GM19193 (cell line): ENCODE measurements around the gene HRH4.

ENCODE experiments used
- POLR2A ChIP-seq: IDR thresholded peaks from 4 replicates; pipeline ENCODE4 v1.6.1; 2011; ENCODE audit not compliant: insufficient read depth, insufficient read length; ENCODE audit errors: extremely low read depth

Gene HRH4, protein sequence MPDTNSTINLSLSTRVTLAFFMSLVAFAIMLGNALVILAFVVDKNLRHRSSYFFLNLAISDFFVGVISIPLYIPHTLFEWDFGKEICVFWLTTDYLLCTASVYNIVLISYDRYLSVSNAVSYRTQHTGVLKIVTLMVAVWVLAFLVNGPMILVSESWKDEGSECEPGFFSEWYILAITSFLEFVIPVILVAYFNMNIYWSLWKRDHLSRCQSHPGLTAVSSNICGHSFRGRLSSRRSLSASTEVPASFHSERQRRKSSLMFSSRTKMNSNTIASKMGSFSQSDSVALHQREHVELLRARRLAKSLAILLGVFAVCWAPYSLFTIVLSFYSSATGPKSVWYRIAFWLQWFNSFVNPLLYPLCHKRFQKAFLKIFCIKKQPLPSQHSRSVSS

DNA sequence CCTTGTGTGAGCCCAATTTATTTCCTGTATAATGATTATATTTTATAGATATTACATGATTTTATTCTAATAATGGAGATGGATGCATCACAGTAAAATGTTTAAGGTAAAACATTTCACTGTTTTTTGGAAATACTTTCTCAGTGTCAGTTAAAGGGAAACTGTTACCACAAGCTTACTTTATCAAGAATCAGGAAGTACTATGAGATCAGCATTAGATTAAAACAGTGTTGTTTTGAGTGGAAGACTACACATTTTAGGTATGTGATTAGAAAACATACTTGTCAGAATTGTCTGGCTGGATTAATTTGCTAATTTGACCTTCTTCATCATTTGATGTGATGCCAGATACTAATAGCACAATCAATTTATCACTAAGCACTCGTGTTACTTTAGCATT is at the start of gene HRH4:
TSS of gene HRH4 (plus strand) at position 250 of the 400 bp plus-strand sequence. CDS start at position 342, 92 bp downstream.
- TF ChIP-seq POLR2A: no peak

- no peak for TF ChIP-seq POLR2A
These were observed 47.3 kb upstream of the HRH4 start for GRCh38 chr18:24413148-24413547.

GRCh38 chr18:24414349-24415003 is 46.0 kb upstream of the HRH4 start:
- no peak for TF ChIP-seq POLR2A

DNA sequence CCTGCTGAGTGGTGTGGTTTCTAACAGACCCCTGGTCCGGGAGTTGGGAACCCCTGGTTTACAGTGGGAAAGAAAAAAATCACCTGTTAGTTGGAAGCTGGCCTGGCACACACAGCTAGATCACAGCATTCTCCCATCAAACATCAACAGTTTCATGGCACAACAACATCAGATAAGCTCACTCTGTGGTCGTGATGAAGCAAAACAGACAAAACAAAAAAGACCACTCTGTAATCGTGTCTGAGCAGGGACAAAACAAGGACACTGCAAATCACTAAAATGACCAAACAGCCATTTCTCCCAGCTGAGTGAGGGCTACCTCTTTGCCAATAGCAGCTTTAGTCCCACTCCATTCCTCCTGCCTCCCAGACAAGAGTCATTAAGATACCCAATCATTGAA is 43.0 kb upstream of the HRH4 start:
- TF ChIP-seq POLR2A: no peak

DNA sequence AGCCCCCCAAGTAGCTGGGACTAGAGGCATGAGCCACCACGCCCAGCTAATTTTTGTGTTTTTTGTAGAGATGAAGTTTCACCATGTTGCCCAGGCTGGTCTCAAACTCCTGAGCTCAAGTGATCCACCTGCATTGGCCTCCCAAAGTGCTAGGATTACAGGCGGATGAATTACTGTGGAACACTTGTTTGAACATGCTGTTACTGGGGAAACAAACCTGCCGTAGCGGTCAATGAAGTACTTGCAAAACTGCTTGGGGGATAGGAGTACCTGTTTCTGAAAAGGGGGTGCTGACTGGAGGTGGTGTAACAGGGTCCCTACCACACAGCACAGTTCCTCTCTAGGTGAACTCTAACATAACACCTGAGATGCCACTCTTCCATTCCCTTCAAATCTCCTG is 39.9 kb upstream of the HRH4 start:
- TF ChIP-seq POLR2A: no peak

DNA sequence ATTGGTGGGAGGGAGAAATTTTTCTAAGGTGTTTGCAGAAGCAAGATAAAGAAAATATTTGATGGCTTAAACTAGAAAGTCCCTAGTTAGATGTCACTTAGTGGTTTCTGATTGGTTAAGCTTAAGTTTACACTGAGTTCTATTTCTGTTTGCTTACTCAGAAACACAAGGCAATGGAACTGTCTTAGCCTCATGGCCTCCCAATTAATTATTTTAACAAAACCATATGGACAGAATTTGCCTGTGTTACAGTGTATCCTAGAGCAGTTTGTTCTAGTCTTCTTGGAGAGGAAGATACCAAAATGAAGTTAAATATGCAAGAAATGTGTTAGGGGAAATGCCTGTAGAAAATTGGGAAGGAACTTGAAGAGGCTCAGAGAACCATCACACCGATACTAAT is 38.6 kb upstream of the HRH4 start:
- TF ChIP-seq POLR2A: no peak

DNA sequence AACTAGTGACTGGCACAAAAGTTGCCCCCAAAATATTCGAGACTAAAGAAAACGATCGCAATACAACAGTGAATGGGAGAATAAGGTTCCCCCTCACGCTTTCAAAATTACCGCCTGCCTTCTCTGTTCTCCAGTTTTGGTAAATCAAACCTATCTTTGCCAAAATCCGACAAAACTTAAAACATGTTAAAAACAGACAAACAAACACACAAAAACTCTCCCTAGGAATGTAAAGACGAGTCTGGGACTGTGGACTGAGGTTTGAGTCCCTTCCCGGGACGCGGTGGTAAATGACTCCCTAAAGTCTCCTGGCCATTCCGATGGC is 34.4 kb upstream of the HRH4 start:
- TF ChIP-seq POLR2A: no peak

GRCh38 chr18:24426398-24427294 is 33.8 kb upstream of the HRH4 start, which contains the start of gene IMPACT:
IMPACT (plus strand) TSS chr18:24426670; CDS start chr18:24426757, 87 bp downstream.
- TF ChIP-seq POLR2A: peak; percentile 58

- no peak for TF ChIP-seq POLR2A
These were observed 33.0 kb upstream of the HRH4 start for GRCh38 chr18:24427484-24427883.

- TF ChIP-seq POLR2A: no peak
These were observed 31.7 kb upstream of the HRH4 start for GRCh38 chr18:24428709-24429108.

- TF ChIP-seq POLR2A: no peak
These were observed 31.2 kb upstream of the HRH4 start for GRCh38 chr18:24429188-24429587.

DNA sequence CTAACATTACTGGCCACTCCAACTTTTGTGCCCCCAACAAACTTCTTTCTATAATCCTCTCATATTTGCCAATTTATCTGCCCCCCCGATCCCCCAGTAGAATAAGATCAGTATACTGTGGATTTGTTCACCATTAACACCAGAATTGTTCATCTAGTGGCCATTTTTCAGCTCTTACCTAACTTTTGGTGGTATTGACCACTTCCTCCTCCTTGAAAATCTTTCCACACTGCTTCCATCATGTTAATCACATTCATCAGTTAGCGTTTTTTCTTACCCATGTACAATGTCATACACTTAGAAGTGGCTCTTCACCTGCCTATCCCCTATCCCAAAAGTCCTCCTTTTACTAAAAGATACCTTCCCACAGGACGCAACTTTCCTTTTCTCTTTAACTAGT is 27.8 kb upstream of the HRH4 start:
- no peak for TF ChIP-seq POLR2A

DNA sequence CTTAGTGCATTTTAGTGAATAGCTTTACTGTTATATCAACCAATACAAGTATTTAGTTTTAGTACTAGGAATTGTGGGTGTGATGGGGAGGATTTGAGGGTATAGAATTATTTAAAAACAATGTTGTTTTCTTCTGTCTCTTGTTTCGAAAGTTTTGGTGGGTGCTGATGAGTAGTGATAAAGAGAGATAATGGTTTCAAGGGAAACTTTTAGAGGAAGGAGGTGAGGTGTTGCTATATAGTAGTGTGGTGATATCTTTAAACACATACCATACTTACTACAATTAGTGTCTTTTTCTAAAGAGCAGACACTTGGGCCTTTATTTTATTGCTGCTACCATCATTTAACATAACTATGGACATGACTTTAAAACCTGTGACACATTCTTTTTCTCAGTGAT is 23.5 kb upstream of the HRH4 start:
- no peak for TF ChIP-seq POLR2A

DNA sequence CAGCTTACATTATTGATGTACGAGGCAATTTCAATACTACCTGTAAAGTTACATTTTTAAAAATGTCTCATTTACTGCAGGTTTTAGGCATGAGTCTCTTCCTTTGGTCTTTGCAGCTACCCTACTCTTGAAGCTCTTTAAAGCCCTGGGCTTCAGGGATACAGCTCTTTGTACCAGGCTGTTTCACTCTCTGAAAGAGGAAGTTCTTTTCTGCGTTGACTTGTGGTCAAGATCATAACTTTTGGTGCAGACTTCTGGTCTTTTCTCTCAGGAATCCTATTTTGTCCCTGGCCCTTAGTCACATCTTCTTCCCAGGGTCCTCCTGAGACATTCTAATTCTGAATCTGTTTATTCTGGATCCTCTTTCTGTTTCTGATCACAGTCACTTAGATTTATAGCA is 16.6 kb upstream of the HRH4 start:
- TF ChIP-seq POLR2A: no peak

DNA sequence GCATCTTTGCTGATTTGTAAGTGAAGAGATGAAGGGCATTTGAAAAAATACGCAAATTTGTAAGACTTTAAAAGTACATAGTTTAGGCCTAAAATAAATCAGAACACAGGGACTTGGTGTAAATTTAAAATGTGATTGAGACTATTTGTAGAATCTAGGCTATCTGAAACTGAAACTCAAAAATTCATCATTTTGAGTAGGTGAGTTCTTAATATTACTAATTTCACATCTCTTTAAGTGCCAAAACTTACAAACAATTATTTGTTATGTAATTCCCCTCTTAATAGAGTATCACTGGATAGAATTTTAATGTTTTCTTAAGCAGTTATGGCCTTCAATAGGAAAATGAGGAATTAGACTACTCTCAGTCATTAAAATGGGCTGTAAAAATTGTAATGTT is 14.0 kb upstream of the HRH4 start:
- no peak for TF ChIP-seq POLR2A

- no peak for TF ChIP-seq POLR2A
These were observed 13.4 kb upstream of the HRH4 start for GRCh38 chr18:24446953-24447538.

DNA sequence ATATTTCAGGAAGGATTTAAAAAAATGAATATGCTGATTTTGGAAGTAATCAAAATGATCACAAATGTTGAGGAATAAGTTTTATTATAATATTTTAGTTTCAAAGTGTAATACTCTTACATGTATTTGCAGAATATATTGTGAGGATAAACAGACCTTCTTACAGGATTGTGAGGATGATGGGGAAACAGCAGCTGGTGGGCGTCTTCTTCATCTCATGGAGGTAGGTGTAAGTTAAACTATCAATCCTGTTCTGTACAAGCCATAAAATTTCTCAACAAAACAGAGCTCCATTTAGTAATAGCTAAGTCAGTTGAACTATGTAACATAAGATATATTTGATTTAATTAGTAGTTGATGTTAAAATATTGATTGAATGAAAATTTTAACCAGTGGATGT is 12.5 kb upstream of the HRH4 start:
- TF ChIP-seq POLR2A: no peak
